Measurements from ENCODE around the gene HTR2B. TPM values are rescaled to one million over a fixed set of nuclear protein-coding genes. Genes with fewer than 3 reads are reported as not detected.
"Not testable (repeated sequence)": the region's sequence is repeated elsewhere in the genome, so short reads cannot be mapped to it uniquely, and the experiment has no call there.

The HTR2B gene
- total RNA-seq, 1 experiment from 2014 or later: not detected

DNA sequence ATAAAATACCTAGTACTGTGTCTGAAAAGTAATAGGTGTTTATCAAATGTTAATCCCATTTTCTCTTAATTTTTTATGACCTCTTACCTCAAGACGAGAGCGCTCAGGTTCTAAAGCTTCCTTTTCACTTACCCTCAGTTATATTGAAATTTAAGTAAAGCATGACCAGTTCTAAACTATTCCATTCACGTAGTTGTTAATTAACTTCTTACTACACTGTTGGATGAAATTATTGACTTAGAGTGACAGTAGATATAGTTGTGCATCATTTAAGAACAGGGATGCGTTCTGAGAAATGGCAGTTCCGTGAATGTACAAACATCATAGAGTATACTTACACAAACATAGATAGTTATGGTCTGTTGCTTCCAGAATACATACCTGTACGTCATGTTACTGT is 20.1 kb upstream of the HTR2B start:
- Mint-ChIP-seq H3K9me3 (ENCODE audit: unreplicated experiment) (no peaks in the 10 kb centered on the region), H3K36me3 (ENCODE audit: insufficient read depth, unreplicated experiment) (peaks cover 46% of the 10 kb centered on the region), H3K27me3 (ENCODE audit: insufficient read depth, unreplicated experiment) (no peaks in the 10 kb centered on the region), H3K4me3 (ENCODE audit: unreplicated experiment) (no peak overlapping the region), H3K4me1 (ENCODE audit: low read depth, unreplicated experiment) (no peaks in the 10 kb centered on the region), H3K27ac (ENCODE audit: unreplicated experiment) (no peak overlapping the region)
- H3K4me3 ChIP-seq (ENCODE audit: low read depth, low read length): no peak overlapping the region
- no peaks in the 10 kb centered on the region; the same call in 1 of the 2 replicates for H3K36me3 ChIP-seq (ENCODE audit: control insufficient read depth, insufficient read depth, low read length)
- no TSS peak for BruUV-seq (replicated peaks)
- no peak for DNase-seq
- no peaks in the 10 kb centered on the region for H3K27me3 ChIP-seq (replicated peaks; ENCODE audit: control insufficient read depth, insufficient read depth, low read length)
- H3K4me1 ChIP-seq: no peaks in the 10 kb centered on the region
- ChIA-PET POLR2A (no interaction called here), CTCF (no interaction called here)
- intact Hi-C loops (cut with micrococcal nuclease; ENCODE audit: unreplicated experiment): no loop called here
- TF ChIP-seq, protein P1, sequence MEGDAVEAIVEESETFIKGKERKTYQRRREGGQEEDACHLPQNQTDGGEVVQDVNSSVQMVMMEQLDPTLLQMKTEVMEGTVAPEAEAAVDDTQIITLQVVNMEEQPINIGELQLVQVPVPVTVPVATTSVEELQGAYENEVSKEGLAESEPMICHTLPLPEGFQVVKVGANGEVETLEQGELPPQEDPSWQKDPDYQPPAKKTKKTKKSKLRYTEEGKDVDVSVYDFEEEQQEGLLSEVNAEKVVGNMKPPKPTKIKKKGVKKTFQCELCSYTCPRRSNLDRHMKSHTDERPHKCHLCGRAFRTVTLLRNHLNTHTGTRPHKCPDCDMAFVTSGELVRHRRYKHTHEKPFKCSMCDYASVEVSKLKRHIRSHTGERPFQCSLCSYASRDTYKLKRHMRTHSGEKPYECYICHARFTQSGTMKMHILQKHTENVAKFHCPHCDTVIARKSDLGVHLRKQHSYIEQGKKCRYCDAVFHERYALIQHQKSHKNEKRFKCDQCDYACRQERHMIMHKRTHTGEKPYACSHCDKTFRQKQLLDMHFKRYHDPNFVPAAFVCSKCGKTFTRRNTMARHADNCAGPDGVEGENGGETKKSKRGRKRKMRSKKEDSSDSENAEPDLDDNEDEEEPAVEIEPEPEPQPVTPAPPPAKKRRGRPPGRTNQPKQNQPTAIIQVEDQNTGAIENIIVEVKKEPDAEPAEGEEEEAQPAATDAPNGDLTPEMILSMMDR (IDR thresholded peaks at IDR 0.05; ENCODE audit: insufficient read depth in 1 of 2, low read depth in 1 of 2, low read length in 1 of 2, severe bottlenecking in 1 of 2, unreplicated experiment in 1 of 2): no peak
- no peaks in the 10 kb centered on the region for H3K9me3 ChIP-seq

DNA sequence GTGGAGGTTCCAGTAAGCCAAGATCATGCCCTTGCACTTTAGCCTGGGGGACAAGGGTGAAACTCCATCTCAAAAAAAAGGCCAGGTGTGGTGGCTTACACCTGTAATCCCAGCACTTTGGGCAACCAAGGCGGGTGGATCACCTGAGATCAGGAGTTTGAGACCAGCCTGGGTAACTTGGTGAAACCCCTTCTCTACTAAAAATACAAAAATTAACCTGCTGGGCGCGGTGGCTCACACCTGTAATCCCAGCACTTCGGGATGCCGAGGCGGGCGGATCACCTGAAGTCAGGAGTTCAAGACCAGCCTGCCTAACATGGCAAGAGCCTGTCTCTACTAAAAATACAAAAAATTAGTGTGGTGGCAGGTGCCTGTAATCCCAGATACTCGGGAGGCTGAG is 16.0 kb upstream of the HTR2B start:
- intact Hi-C loops (cut with micrococcal nuclease; ENCODE audit: unreplicated experiment); H3K4me1 ChIP-seq; H3K9me3 ChIP-seq; CTCF ChIA-PET; H3K4me3 ChIP-seq (ENCODE audit: low read depth, low read length); H3K36me3 ChIP-seq (ENCODE audit: control insufficient read depth, insufficient read depth, low read length); BruUV-seq (replicated peaks); DNase-seq; POLR2A ChIA-PET; H3K27me3 Mint-ChIP-seq (ENCODE audit: insufficient read depth, unreplicated experiment); H3K4me1 Mint-ChIP-seq (ENCODE audit: low read depth, unreplicated experiment); H3K27ac Mint-ChIP-seq (ENCODE audit: unreplicated experiment); H3K9me3 Mint-ChIP-seq (ENCODE audit: unreplicated experiment); H3K27me3 ChIP-seq (replicated peaks; ENCODE audit: control insufficient read depth, insufficient read depth, low read length); H3K4me3 Mint-ChIP-seq (ENCODE audit: unreplicated experiment): not testable (repeated sequence)
- peaks cover 44% of the 10 kb centered on the region for H3K36me3 Mint-ChIP-seq (ENCODE audit: insufficient read depth, unreplicated experiment)

GRCh38 chr2:231139796-231140195 is 15.0 kb upstream of the HTR2B start:
- H3K9me3 ChIP-seq: no peaks in the 10 kb centered on the region
- Mint-ChIP-seq H3K9me3 (ENCODE audit: unreplicated experiment) (no peaks in the 10 kb centered on the region), H3K4me3 (ENCODE audit: unreplicated experiment) (no peak overlapping the region), H3K27ac (ENCODE audit: unreplicated experiment) (no peak overlapping the region), H3K36me3 (ENCODE audit: insufficient read depth, unreplicated experiment) (peaks cover 34% of the 10 kb centered on the region), H3K4me1 (ENCODE audit: low read depth, unreplicated experiment) (no peaks in the 10 kb centered on the region), H3K27me3 (ENCODE audit: insufficient read depth, unreplicated experiment) (no peaks in the 10 kb centered on the region)
- DNase-seq: no peak
- H3K36me3 ChIP-seq (ENCODE audit: control insufficient read depth, insufficient read depth, low read length): no peaks in the 10 kb centered on the region
- intact Hi-C loops (cut with micrococcal nuclease; ENCODE audit: unreplicated experiment): no loop called here
- TF ChIP-seq, protein P1 (IDR thresholded peaks at IDR 0.05; ENCODE audit: insufficient read depth in 1 of 2, low read depth in 1 of 2, low read length in 1 of 2, severe bottlenecking in 1 of 2, unreplicated experiment in 1 of 2): no peak
- H3K4me1 ChIP-seq: no peaks in the 10 kb centered on the region
- ChIA-PET CTCF (no interaction called here), POLR2A (no interaction called here)
- H3K4me3 ChIP-seq (ENCODE audit: low read depth, low read length): no peak overlapping the region
- no TSS peak for BruUV-seq (replicated peaks)
- H3K27me3 ChIP-seq (replicated peaks; ENCODE audit: control insufficient read depth, insufficient read depth, low read length): no peaks in the 10 kb centered on the region

DNA sequence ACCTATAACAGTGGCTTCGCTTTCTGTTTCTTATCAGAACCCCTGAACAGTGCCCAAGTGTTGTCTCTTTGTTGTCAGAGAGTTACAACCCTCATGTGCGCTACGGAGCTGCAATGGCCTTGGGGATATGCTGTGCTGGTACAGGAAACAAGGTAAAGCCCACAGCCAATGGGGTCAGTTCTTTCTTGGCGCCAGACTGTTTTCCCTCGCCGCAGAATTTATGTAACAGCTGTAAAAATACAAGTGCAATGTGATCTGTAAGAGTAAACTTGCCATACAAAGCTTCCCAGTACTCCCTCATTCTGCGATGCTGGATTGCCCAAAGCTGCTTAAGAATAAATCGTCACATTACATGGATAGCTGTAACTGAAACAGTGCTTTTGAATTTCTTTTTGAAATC is 13.9 kb upstream of the HTR2B start:
- Histone ChIP-seq H3K36me3 (ENCODE audit: control insufficient read depth, insufficient read depth, low read length) (no peaks in the 10 kb centered on the region), H3K4me3 (ENCODE audit: low read depth, low read length) (no peak overlapping the region), H3K9me3 (no peaks in the 10 kb centered on the region), H3K27me3 (replicated peaks; ENCODE audit: control insufficient read depth, insufficient read depth, low read length) (no peaks in the 10 kb centered on the region), H3K4me1 (no peaks in the 10 kb centered on the region)
- H3K27me3 Mint-ChIP-seq (ENCODE audit: insufficient read depth, unreplicated experiment): no peaks in the 10 kb centered on the region
- no TSS peak for BruUV-seq (replicated peaks)
- no peaks in the 10 kb centered on the region for H3K9me3 Mint-ChIP-seq (ENCODE audit: unreplicated experiment)
- POLR2A ChIA-PET: no interaction called here
- H3K4me1 Mint-ChIP-seq (ENCODE audit: low read depth, unreplicated experiment): no peaks in the 10 kb centered on the region
- DNase-seq: no peak
- TF ChIP-seq, protein P1 (IDR thresholded peaks at IDR 0.05; ENCODE audit: insufficient read depth in 1 of 2, low read depth in 1 of 2, low read length in 1 of 2, severe bottlenecking in 1 of 2, unreplicated experiment in 1 of 2): no peak
- H3K27ac Mint-ChIP-seq (ENCODE audit: unreplicated experiment): no peak overlapping the region
- intact Hi-C loops (cut with micrococcal nuclease; ENCODE audit: unreplicated experiment): no loop called here
- CTCF ChIA-PET: no interaction called here
- no peak overlapping the region for H3K4me3 Mint-ChIP-seq (ENCODE audit: unreplicated experiment)
- H3K36me3 Mint-ChIP-seq (ENCODE audit: insufficient read depth, unreplicated experiment): peaks cover 29% of the 10 kb centered on the region

Measured in Caco-2 (cell line).